ENCODE results near the gene PPIF.

Gene PPIF

GRCh38 chr10:79313911-79314439, 33.3 kb upstream of the PPIF start:
- no peak for DNase-seq (ENCODE audit: low spot score)

- no peak for DNase-seq (ENCODE audit: low spot score)
These were observed 32.3 kb upstream of the PPIF start for GRCh38 chr10:79314761-79315601.

GRCh38 chr10:79315602-79315920, 31.7 kb upstream of the PPIF start:
- no peak for DNase-seq (ENCODE audit: low spot score)

GRCh38 chr10:79316671-79317431, 30.4 kb upstream of the PPIF start:
- DNase-seq (ENCODE audit: low spot score): no peak

GRCh38 chr10:79318369-79318768, 28.9 kb upstream of the PPIF start:
- no peak for DNase-seq (ENCODE audit: low spot score)

GRCh38 chr10:79319115-79319771, 28.0 kb upstream of the PPIF start:
- no peak for DNase-seq (ENCODE audit: low spot score)

GRCh38 chr10:79320316-79320715, 27.0 kb upstream of the PPIF start:
- DNase-seq (ENCODE audit: low spot score): no peak

GRCh38 chr10:79320820-79321493, 26.3 kb upstream of the PPIF start:
- peak; percentile 74 for DNase-seq (ENCODE audit: low spot score)

GRCh38 chr10:79321494-79321882, 25.8 kb upstream of the PPIF start:
- no peak for DNase-seq (ENCODE audit: low spot score)

GRCh38 chr10:79321951-79322350, 25.3 kb upstream of the PPIF start:
- no peak for DNase-seq (ENCODE audit: low spot score)

- peak; percentile 84 for DNase-seq (ENCODE audit: low spot score)
These were observed 24.4 kb upstream of the PPIF start for GRCh38 chr10:79322616-79323543.

GRCh38 chr10:79323602-79324001, 23.7 kb upstream of the PPIF start:
- no peak for DNase-seq (ENCODE audit: low spot score)

- DNase-seq (ENCODE audit: low spot score): no peak
These were observed 23.1 kb upstream of the PPIF start for GRCh38 chr10:79324032-79324695.

- DNase-seq (ENCODE audit: low spot score): no peak
These were observed 20.7 kb upstream of the PPIF start for GRCh38 chr10:79326361-79327089.

GRCh38 chr10:79327090-79327457, 20.2 kb upstream of the PPIF start:
- no peak for DNase-seq (ENCODE audit: low spot score)

GRCh38 chr10:79328147-79328701, 19.0 kb upstream of the PPIF start:
- DNase-seq (ENCODE audit: low spot score): no peak

GRCh38 chr10:79328737-79329504, 18.3 kb upstream of the PPIF start:
- DNase-seq (ENCODE audit: low spot score): no peak

- no peak for DNase-seq (ENCODE audit: low spot score)
These were observed 17.7 kb upstream of the PPIF start for GRCh38 chr10:79329529-79329928.

GRCh38 chr10:79331226-79331625, 16.0 kb upstream of the PPIF start:
- DNase-seq (ENCODE audit: low spot score): no peak
